Prostate gland (tissue), 2 donors: ENCODE data around the gene SOST. TPM values are rescaled to one million over a fixed set of nuclear protein-coding genes. Genes with fewer than 3 reads are reported as not detected.

ENCODE experiments used
- DNase-seq: peaks from one replicate; pipeline ENCODE4 v3.0.0-alpha.2; 2019; ENCODE audit warnings: low spot score
- H3K27ac ChIP-seq, 2 donors: fragments of 200-600 bp; sonication (generic); 2 replicates each; pipeline ENCODE4 v1.5.1; 2017 to 2019
- H3K27me3 ChIP-seq: fragments of 200-600 bp; sonication (generic); replicated peaks from 2 replicates; pipeline ENCODE4 v1.5.1; 2019; ENCODE audit not compliant: insufficient read depth
- H3K36me3 ChIP-seq, 2 donors: fragments of 200-600 bp; sonication (generic); 1 replicate in 1 of 2; 2 replicates in 1 of 2; pipeline versions ENCODE4 v1.5.1 to v1.8.1; 2017 to 2019
- H3K4me1 ChIP-seq: fragments of 200-600 bp; sonication (generic); replicated peaks from 2 replicates; pipeline ENCODE4 v1.5.1; 2019
- H3K4me3 ChIP-seq, 2 donors: fragments of 200-600 bp; sonication (generic); 2 replicates each; pipeline ENCODE4 v1.5.1; 2017 to 2019
- H3K9me3 ChIP-seq: fragments of 200-600 bp; sonication (generic); 2 replicates; pipeline ENCODE4 v1.5.1; 2017
- POLR2A ChIP-seq: fragments of 450-650 bp; IDR thresholded peaks from one replicate; pipeline ENCODE4 v1.6.1; 2016; ENCODE audit warnings: antibody characterized with exemption, mild to moderate bottlenecking
- POLR2AphosphoS5 ChIP-seq: sonication (generic); formaldehyde crosslinking; IDR thresholded peaks from one replicate; pipeline ENCODE4 v1.6.1; 2017; ENCODE audit warnings: antibody characterized with exemption
- WGBS: methylation state at CpG from one replicate; pipeline ENCODE4 v1.1.5; 2018; 5-methylcytosine and 5-hydroxymethylcytosine counted together
- intact Hi-C: fragments of 100-400 bp; cut with DNase I; formaldehyde crosslinking; loops from one replicate; pipeline ENCODE4 v1.14.2; 2022
- total RNA-seq, 2 donors: library from RNA; depleted of rRNA; stranded (reverse); fragments of >200 nt; gene quantifications; one replicate each; pipeline ENCODE4 v1.1.0, GENCODE V29; 2016
- TF ChIP-seq, protein P1 (sequence below), 4 experiments: fragments of 200-600 bp in 2 of 4; fragments of 450-650 bp in 2 of 4; sonication (generic) in 2 of 4; IDR thresholded peaks; 1 replicate in 3 of 4; 2 replicates in 1 of 4; pipeline ENCODE4 v1.5.1; 2016 to 2019; ENCODE audit warnings: antibody characterized with exemption in 4 of 4, mild to moderate bottlenecking in 2 of 4, moderate library complexity in 2 of 4

The SOST gene
- total RNA-seq, 2 donors from 2014 or later = 0.18 TPM; not detected in 1

DNA sequence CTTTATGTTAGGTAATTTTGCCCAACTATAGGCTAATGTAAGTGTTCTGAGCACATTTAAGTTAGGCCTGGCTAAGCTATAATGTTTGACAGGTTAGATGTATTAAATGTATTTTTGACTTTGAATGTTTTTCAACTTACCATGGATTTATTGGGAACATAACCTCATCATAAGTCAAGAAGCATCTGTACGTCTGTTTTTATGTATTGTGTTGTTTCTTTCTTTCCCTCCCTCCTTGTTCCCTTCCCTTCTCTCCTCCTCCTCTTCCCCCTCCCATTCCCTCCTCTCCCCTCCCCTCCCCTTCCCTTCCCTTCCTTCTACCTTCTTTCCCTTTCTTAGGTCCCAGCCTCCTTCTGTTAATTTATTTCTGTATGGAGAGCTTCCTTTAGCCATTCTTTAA lies 30.9 kb upstream of the SOST start:
- Histone ChIP-seq H3K4me1 (no peaks in the 10 kb centered on the region), H3K27ac (no peak overlapping the region), H3K27me3 (no peaks in the 10 kb centered on the region), H3K4me3 (no peak overlapping the region), H3K36me3 (no peaks in the 10 kb centered on the region), H3K9me3 (no peaks in the 10 kb centered on the region)
- intact Hi-C loops = no loop called here
- DNase-seq = no peak
- no peak for TF ChIP-seq POLR2AphosphoS5
- WGBS = 85% methylated on average over 1 of the region's 1 CpG

DNA sequence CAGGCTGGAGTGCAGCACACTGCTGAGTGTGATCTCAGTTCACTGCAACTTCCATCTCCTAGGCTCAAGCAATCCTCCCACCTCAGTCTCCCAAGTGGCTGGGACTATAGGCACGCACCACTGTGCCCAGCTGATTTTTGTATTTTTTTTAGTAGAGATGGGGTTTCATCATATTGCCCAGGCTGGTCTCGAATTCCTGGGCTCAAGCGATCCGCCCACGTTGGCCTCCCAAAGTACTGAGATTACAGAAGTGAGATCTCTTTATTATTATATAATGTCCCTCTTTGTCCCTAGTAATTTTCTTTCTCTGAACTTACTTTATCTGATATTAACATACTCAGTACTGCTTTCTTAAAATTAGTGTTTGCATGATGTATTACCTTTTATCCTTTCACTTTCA lies 29.9 kb upstream of the SOST start:
- no peaks in the 10 kb centered on the region for H3K36me3 ChIP-seq
- TF ChIP-seq POLR2A (no peak), POLR2AphosphoS5 (no peak)
- TF ChIP-seq, protein P1, sequence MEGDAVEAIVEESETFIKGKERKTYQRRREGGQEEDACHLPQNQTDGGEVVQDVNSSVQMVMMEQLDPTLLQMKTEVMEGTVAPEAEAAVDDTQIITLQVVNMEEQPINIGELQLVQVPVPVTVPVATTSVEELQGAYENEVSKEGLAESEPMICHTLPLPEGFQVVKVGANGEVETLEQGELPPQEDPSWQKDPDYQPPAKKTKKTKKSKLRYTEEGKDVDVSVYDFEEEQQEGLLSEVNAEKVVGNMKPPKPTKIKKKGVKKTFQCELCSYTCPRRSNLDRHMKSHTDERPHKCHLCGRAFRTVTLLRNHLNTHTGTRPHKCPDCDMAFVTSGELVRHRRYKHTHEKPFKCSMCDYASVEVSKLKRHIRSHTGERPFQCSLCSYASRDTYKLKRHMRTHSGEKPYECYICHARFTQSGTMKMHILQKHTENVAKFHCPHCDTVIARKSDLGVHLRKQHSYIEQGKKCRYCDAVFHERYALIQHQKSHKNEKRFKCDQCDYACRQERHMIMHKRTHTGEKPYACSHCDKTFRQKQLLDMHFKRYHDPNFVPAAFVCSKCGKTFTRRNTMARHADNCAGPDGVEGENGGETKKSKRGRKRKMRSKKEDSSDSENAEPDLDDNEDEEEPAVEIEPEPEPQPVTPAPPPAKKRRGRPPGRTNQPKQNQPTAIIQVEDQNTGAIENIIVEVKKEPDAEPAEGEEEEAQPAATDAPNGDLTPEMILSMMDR (IDR thresholded peaks at IDR 0.05) = no peak
- no peaks in the 10 kb centered on the region for H3K4me1 ChIP-seq
- H3K27ac ChIP-seq = no peak overlapping the region
- no peak for DNase-seq
- 79% methylated on average over 5 of the region's 5 CpGs for WGBS
- H3K27me3 ChIP-seq = no peaks in the 10 kb centered on the region
- H3K4me3 ChIP-seq = no peak overlapping the region
- H3K9me3 ChIP-seq = no peaks in the 10 kb centered on the region
- intact Hi-C loops = no loop called here

DNA sequence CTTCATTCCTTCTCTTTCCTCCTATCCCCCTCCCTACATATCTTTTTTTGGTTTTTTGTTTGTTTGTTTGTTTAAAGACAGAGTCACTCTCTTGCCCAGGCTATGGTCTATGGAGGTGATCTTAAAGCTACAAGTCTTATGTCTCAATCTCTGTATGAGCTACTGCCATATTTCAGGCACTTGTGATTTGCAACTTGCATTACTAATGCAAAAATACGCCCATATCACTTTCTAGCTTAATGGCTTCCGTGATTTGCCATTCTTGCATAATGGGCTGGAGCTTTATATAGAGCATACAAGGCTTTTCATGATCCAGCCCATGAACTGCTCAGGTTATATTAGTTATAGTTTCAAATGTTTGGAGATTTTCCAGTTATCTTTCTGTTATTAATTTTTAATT lies 29.1 kb upstream of the SOST start:
- Histone ChIP-seq H3K4me3 (no peak overlapping the region), H3K36me3 (no peaks in the 10 kb centered on the region), H3K27me3 (no peaks in the 10 kb centered on the region), H3K4me1 (no peaks in the 10 kb centered on the region), H3K9me3 (no peaks in the 10 kb centered on the region), H3K27ac (no peak overlapping the region)
- intact Hi-C loops = no loop called here
- TF ChIP-seq, protein P1 (IDR thresholded peaks at IDR 0.05) = no peak
- no peak for TF ChIP-seq POLR2AphosphoS5
- TF ChIP-seq POLR2A = no peak
- no peak for DNase-seq
- 69% methylated on average over 2 of the region's 2 CpGs for WGBS

DNA sequence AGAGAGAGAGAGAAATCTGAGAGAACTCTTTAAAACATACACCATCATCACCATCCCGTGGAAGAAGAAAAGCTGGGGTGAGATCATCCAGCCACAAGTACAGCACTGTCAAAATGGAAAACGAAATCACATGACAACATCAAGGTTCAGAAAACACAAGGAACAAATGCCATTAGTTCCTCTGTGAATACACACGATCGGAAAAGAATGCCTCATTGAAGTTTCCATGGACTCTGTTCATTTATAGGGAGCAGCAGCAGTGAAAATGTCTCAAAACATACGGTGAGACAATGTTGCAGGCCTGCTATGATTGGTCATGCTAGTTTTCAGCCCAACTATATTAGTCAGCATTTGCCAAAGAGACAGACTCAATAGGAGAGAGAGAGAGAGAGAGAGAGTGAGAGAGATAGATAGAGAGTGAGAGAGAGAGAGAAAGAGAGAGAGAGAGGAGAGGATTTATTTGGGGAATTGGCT lies 26.1 kb upstream of the SOST start:
- no peaks in the 10 kb centered on the region for H3K27me3 ChIP-seq
- DNase-seq = no peak
- no peak for TF ChIP-seq POLR2A
- no peak for TF ChIP-seq POLR2AphosphoS5
- TF ChIP-seq, protein P1 (IDR thresholded peaks at IDR 0.05) = no peak
- H3K36me3 ChIP-seq = no peaks in the 10 kb centered on the region
- intact Hi-C loops = no loop called here
- H3K4me3 ChIP-seq = no peak overlapping the region
- H3K9me3 ChIP-seq = no peaks in the 10 kb centered on the region
- no peaks in the 10 kb centered on the region for H3K4me1 ChIP-seq
- WGBS = 58% methylated on average over 5 of the region's 5 CpGs
- H3K27ac ChIP-seq = no peak overlapping the region

DNA sequence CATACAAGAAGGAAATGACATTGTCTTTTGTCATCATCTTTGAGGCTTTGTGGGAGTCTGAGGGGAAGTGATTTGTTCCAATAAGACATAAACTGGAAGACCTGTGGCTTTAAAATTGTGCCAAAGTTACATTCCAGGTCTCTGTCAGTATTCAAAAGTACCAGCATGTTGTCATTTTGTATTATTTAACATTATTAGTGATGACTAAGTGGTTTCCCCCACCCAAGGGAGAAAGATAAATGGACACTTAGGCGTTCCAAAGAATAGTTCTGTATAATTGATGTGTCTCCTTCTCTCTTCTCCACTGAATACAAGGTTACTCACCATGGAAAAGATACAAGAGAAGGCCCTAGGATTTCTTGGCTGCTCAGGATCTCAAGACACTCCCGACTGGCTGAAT lies 25.5 kb upstream of the SOST start:
- Histone ChIP-seq H3K27me3 (no peaks in the 10 kb centered on the region), H3K4me1 (no peaks in the 10 kb centered on the region), H3K36me3 (no peaks in the 10 kb centered on the region), H3K9me3 (no peaks in the 10 kb centered on the region), H3K4me3 (no peak overlapping the region), H3K27ac (no peak overlapping the region)
- intact Hi-C loops = no loop called here
- DNase-seq = no peak
- 82% methylated on average over 2 of the region's 2 CpGs for WGBS
- TF ChIP-seq, protein P1 (IDR thresholded peaks at IDR 0.05) = no peak
